Panc1 (cell line): Measurements from ENCODE around the gene IL17REL. TPM values are rescaled to one million over a fixed set of nuclear protein-coding genes. Genes with fewer than 3 reads are reported as not detected.

Experiments used
- ATAC-seq: fragments of 200-7000 bp; cut with Tn5 transposase; 2 replicates; pipeline ENCODE4 v1.9.1; 2020; ENCODE audit warnings: mild to moderate bottlenecking, moderate library complexity
- BruUV-seq: library from RNA; stranded (reverse); fragments of 400-500 nt; replicated peaks from 2 replicates; lab custom pipeline; 2021; lab: Mats Ljungman, UMichigan
- CTCF ChIA-PET: fragments of 300-600 bp; sonication (Branson Sonifier 250); formaldehyde crosslinking; loops from one replicate; lab custom pipeline; 2022; ENCODE audit warnings: antibody characterized with exemption; lab: Charles Lee
- POLR2A ChIA-PET: fragments of 300-600 bp; sonication (Branson Sonifier 250); formaldehyde crosslinking; loops from one replicate; lab custom pipeline; 2022; ENCODE audit warnings: antibody characterized with exemption; lab: Charles Lee
- DNase-seq: peaks from one replicate; pipeline ENCODE4 v3.0.0-alpha.2; 2010; ENCODE audit warnings: low read depth, low spot score
- H3K27ac ChIP-seq: 2 replicates; pipeline ENCODE4 v1.5.1; 2011; ENCODE audit warnings: mild to moderate bottlenecking, low read length, inconsistent platforms
- H3K27me3 ChIP-seq: fragments of 200-500 bp; sonication (Bioruptor generic); 2 replicates; pipeline ENCODE4 v1.6.0; 2014; ENCODE audit warnings: low read length, inconsistent platforms; ENCODE audit not compliant: control insufficient read depth, insufficient read depth
- H3K36me3 ChIP-seq: fragments of 200-500 bp; sonication (Bioruptor generic); 2 replicates; pipeline ENCODE4 v1.5.1; 2014; ENCODE audit warnings: inconsistent platforms, mild to moderate bottlenecking, low read length, moderate library complexity; ENCODE audit not compliant: control insufficient read depth, insufficient read depth
- H3K4me1 ChIP-seq: 2 replicates; pipeline ENCODE4 v1.5.1; 2011; ENCODE audit warnings: inconsistent platforms, mild to moderate bottlenecking, low read length, moderate library complexity; ENCODE audit not compliant: control insufficient read depth, insufficient read depth
- H3K4me3 ChIP-seq, 2 experiments: 2 replicates each; pipeline ENCODE4 v1.5.1; 2011 to 2012; ENCODE audit warnings: low read depth in 2 of 2, low read length in 2 of 2, mild to moderate bottlenecking in 2 of 2, inconsistent platforms in 1 of 2, moderate library complexity in 1 of 2
- H3K9me3 ChIP-seq: fragments of 200-500 bp; sonication (Bioruptor generic); 2 replicates; pipeline ENCODE4 v1.5.1; 2014; ENCODE audit warnings: low read depth, mild to moderate bottlenecking, inconsistent platforms, low read length, moderate library complexity; ENCODE audit not compliant: control insufficient read depth, insufficient read depth
- POLR2AphosphoS5 ChIP-seq: IDR thresholded peaks from 2 replicates; pipeline ENCODE4 v1.6.1; 2012; ENCODE audit warnings: mild to moderate bottlenecking, low read depth, low read length, moderate library complexity
- REST ChIP-seq, 2 experiments: IDR thresholded peaks; 2 replicates each; pipeline ENCODE4 v1.6.1; 2011 to 2012; ENCODE audit warnings: low read depth in 2 of 2, control low read depth in 1 of 2, low read length in 1 of 2, mild to moderate bottlenecking in 1 of 2, moderate library complexity in 1 of 2; ENCODE audit not compliant: insufficient read depth in 1 of 2
- SIN3A ChIP-seq: IDR thresholded peaks from 2 replicates; pipeline ENCODE4 v1.6.1; 2012; ENCODE audit warnings: low read depth, mild to moderate bottlenecking, low read length, moderate library complexity, borderline replicate concordance; ENCODE audit not compliant: insufficient read depth
- TCF7L2 ChIP-seq: IDR thresholded peaks from 2 replicates; pipeline ENCODE4 v1.6.1; 2011; ENCODE audit warnings: mild to moderate bottlenecking, low read depth, low read length, inconsistent platforms
- in situ Hi-C: cut with HindIII; loops from 2 replicates; pipeline ENCODE4 v1.10.0; 2016; ENCODE audit warnings: low sequenced_read_pairs, low pct_unique_long_range_greater_than_20kb
- intact Hi-C: fragments of 100-400 bp; cut with micrococcal nuclease; formaldehyde crosslinking; loops from one replicate; pipeline ENCODE4 v1.10.0; 2022; ENCODE audit not compliant: unreplicated experiment
- total RNA-seq: library from RNA; stranded (reverse); gene quantifications from one replicate; pipeline ENCODE4 v1.2.1, GENCODE V29; 2021; ENCODE audit not compliant: unreplicated experiment
- TF ChIP-seq, protein P1 (sequence below): fragments of 450-650 bp; IDR thresholded peaks from 2 replicates; pipeline ENCODE4 v1.5.1; 2017; ENCODE audit warnings: mild to moderate bottlenecking

The IL17REL gene
- total RNA-seq, 1 experiment from 2014 or later: 0.82 TPM

- H3K4me3 ChIP-seq: no peak overlapping the region
- H3K9me3 ChIP-seq: no peaks in the 10 kb centered on the region
- no peaks in the 10 kb centered on the region for H3K27me3 ChIP-seq
- peaks cover 16% of the 10 kb centered on the region for H3K4me1 ChIP-seq
- intact Hi-C loops: no loop called here
- DNase-seq: no peak
- ChIA-PET POLR2A (no interaction called here), CTCF (no interaction called here)
- H3K36me3 ChIP-seq: no peaks in the 10 kb centered on the region
- in situ Hi-C loops: no loop called here
- no peak overlapping the region for H3K27ac ChIP-seq
- TF ChIP-seq REST (IDR thresholded peaks at IDR 0.05; ENCODE audit: insufficient read depth in 1 of 2, low read depth in 2 of 2, low read length in 1 of 2) (no peak), TCF7L2 (no peak), SIN3A (no peak), POLR2AphosphoS5 (no peak)
- TF ChIP-seq, protein P1, sequence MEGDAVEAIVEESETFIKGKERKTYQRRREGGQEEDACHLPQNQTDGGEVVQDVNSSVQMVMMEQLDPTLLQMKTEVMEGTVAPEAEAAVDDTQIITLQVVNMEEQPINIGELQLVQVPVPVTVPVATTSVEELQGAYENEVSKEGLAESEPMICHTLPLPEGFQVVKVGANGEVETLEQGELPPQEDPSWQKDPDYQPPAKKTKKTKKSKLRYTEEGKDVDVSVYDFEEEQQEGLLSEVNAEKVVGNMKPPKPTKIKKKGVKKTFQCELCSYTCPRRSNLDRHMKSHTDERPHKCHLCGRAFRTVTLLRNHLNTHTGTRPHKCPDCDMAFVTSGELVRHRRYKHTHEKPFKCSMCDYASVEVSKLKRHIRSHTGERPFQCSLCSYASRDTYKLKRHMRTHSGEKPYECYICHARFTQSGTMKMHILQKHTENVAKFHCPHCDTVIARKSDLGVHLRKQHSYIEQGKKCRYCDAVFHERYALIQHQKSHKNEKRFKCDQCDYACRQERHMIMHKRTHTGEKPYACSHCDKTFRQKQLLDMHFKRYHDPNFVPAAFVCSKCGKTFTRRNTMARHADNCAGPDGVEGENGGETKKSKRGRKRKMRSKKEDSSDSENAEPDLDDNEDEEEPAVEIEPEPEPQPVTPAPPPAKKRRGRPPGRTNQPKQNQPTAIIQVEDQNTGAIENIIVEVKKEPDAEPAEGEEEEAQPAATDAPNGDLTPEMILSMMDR: no peak
- no TSS peak for BruUV-seq
- ATAC-seq: no peak
Observed at GRCh38 chr22:49999946-50000586, 12.5 kb downstream of the IL17REL start.

GRCh38 chr22:49999063-49999945 lies 13.3 kb downstream of the IL17REL start:
- Histone ChIP-seq H3K27me3 (no peaks in the 10 kb centered on the region), H3K27ac (no peak overlapping the region), H3K9me3 (no peaks in the 10 kb centered on the region), H3K36me3 (no peaks in the 10 kb centered on the region), H3K4me3 (no peak overlapping the region), H3K4me1 (peaks cover 18% of the 10 kb centered on the region)
- TF ChIP-seq REST (IDR thresholded peaks at IDR 0.05; ENCODE audit: insufficient read depth in 1 of 2, low read depth in 2 of 2, low read length in 1 of 2) (no peak), POLR2AphosphoS5 (no peak), TCF7L2 (no peak), SIN3A (no peak)
- intact Hi-C loops: no loop called here
- no TSS peak for BruUV-seq
- ATAC-seq (no peak), DNase-seq (no peak)
- in situ Hi-C loops: no loop called here
- POLR2A ChIA-PET: no interaction called here
- CTCF ChIA-PET: no interaction called here
